Neutrophil (primary cell): ENCODE measurements around the gene HSF2.

Experiments
- H3K27ac ChIP-seq: fragments of 200-600 bp; sonication (generic); 2 replicates; pipeline ENCODE4 v1.5.1; 2016; ENCODE audit warnings: mild to moderate bottlenecking, moderate library complexity
- H3K27me3 ChIP-seq: fragments of 200-600 bp; sonication (generic); 2 replicates; pipeline ENCODE4 v1.6.0; 2016; ENCODE audit warnings: mild to moderate bottlenecking
- H3K36me3 ChIP-seq: fragments of 200-600 bp; sonication (generic); 2 replicates; pipeline ENCODE4 v1.5.1; 2017
- H3K4me1 ChIP-seq, 2 experiments: fragments of 200-600 bp in 1 of 2; sonication (generic) in 1 of 2; 1 replicate in 1 of 2; 2 replicates in 1 of 2; pipeline versions ENCODE4 v1.5.1 to v1.6.1; 2013 to 2016; ENCODE audit warnings: low read depth in 1 of 2, low read length in 1 of 2, mild to moderate bottlenecking in 1 of 2, moderate library complexity in 1 of 2; ENCODE audit not compliant: control insufficient read depth in 1 of 2, insufficient read depth in 1 of 2
- H3K4me3 ChIP-seq, 2 experiments: fragments of 200-600 bp in 1 of 2; sonication (generic) in 1 of 2; 1 replicate in 1 of 2; 2 replicates in 1 of 2; pipeline ENCODE4 v1.5.1; 2013 to 2016; ENCODE audit warnings: low read depth in 1 of 2, low read length in 1 of 2, mild to moderate bottlenecking in 1 of 2, moderate library complexity in 1 of 2
- H3K9me3 ChIP-seq: fragments of 200-600 bp; sonication (generic); 2 replicates; pipeline ENCODE4 v1.5.1; 2016
- CTCF ChIP-seq: fragments of 200-600 bp; sonication (generic); IDR thresholded peaks from 2 replicates; pipeline ENCODE4 v1.5.1; 2016; ENCODE audit warnings: antibody characterized with exemption

Gene HSF2

DNA sequence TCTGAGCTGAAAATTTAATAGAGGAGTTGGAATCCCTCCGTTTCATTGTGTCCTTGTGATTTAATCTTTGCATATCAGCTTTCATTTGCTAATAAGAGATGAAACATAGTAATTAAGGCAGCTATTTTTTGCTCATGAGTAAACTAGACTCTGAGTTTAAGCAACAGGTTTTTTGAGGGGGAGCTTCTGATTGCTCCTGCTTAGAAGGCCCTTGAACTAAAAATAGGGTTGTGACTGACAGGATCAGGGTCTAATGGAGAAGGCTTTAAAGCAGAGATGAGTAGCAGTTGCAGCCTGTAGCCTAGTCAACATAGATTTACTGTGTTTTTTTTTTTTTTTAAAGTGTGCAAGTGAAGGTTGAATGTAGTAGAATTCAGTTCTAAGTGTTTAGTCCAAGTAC, 17.4 kb downstream of the HSF2 start:
- no peaks in the 10 kb centered on the region for H3K27me3 ChIP-seq
- H3K36me3 ChIP-seq: peaks cover 11% of the 10 kb centered on the region
- TF ChIP-seq CTCF: no peak
- no peak overlapping the region for H3K4me3 ChIP-seq
- H3K27ac ChIP-seq: no peak overlapping the region
- no peaks in the 10 kb centered on the region for H3K4me1 ChIP-seq
- no peaks in the 10 kb centered on the region for H3K9me3 ChIP-seq

DNA sequence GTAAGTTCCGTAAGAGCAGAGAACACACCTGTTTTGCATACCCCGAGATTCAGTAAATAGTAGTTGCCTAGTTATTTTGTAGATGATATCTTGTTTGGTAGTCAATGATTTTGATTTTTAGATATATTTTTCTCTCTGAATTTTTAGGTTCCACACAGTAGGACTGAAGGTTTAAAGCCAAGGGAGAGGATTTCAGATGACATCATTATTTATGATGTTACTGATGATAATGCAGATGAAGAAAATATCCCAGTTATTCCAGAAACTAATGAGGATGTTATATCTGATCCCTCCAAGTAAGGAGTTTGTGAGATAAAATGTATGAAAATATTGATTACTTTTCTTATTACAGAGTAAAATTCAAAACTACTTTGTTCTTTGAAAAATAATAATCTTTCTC, 22.6 kb downstream of the HSF2 start:
- H3K27me3 ChIP-seq: no peaks in the 10 kb centered on the region

GRCh38 chr6:122422614-122423267, 23.3 kb downstream of the HSF2 start:
- peaks cover 16% of the 10 kb centered on the region for H3K36me3 ChIP-seq
- no peak for TF ChIP-seq CTCF
- H3K4me3 ChIP-seq: no peak overlapping the region
- no peaks in the 10 kb centered on the region for H3K27me3 ChIP-seq
- H3K9me3 ChIP-seq: no peaks in the 10 kb centered on the region
- no peak overlapping the region for H3K27ac ChIP-seq
- no peaks in the 10 kb centered on the region for H3K4me1 ChIP-seq

More for the DNA sequence above, 22.6 kb downstream of the HSF2 start:
- H3K4me3 ChIP-seq: no peak overlapping the region
- TF ChIP-seq CTCF: no peak
- H3K27ac ChIP-seq: no peak overlapping the region
- no peaks in the 10 kb centered on the region for H3K9me3 ChIP-seq
- no peaks in the 10 kb centered on the region for H3K4me1 ChIP-seq
- peaks cover 16% of the 10 kb centered on the region for H3K36me3 ChIP-seq

DNA sequence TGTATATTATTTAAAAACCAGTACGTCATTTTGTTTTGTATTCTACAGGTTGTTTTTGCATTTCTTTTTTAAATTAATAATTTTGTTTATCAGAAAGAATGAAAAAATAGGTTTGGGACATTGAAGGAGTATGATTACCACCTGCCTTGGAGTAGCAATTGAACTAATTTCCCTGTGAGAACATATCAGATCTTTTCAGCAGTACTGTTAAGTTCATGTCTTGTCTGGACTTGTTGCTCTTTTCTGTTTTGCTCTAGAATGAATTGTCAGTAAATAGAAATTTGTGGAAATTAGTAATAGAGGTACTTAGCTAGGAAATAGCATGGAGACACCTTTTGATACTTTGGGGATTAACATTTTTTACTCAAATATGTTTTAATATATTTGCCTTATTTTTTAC, 24.3 kb downstream of the HSF2 start:
- no peak for TF ChIP-seq CTCF
- no peak overlapping the region for H3K4me3 ChIP-seq
- H3K4me1 ChIP-seq: no peaks in the 10 kb centered on the region
- H3K27ac ChIP-seq: no peak overlapping the region
- H3K27me3 ChIP-seq: no peaks in the 10 kb centered on the region
- H3K9me3 ChIP-seq: no peaks in the 10 kb centered on the region
- peaks cover 14% of the 10 kb centered on the region for H3K36me3 ChIP-seq

- Histone ChIP-seq H3K4me1 (no peaks in the 10 kb centered on the region), H3K27ac (no peak overlapping the region)
- TF ChIP-seq CTCF: no peak
Measured at GRCh38 chr6:122426597-122426996, 27.1 kb downstream of the HSF2 start.

GRCh38 chr6:122428781-122429180, 29.3 kb downstream of the HSF2 start:
- no peaks in the 10 kb centered on the region for H3K9me3 ChIP-seq
- no peak overlapping the region for H3K27ac ChIP-seq
- no peaks in the 10 kb centered on the region for H3K4me1 ChIP-seq
- TF ChIP-seq CTCF: no peak
- H3K27me3 ChIP-seq: no peaks in the 10 kb centered on the region
- no peaks in the 10 kb centered on the region for H3K36me3 ChIP-seq
- H3K4me3 ChIP-seq: no peak overlapping the region

More at GRCh38 chr6:122426597-122426996, 27.1 kb downstream of the HSF2 start:
- Histone ChIP-seq H3K4me3 (no peak overlapping the region), H3K36me3 (peaks cover 4% of the 10 kb centered on the region), H3K27me3 (no peaks in the 10 kb centered on the region), H3K9me3 (no peaks in the 10 kb centered on the region)
